Nucleus accumbens (tissue), 56 donors: ENCODE data around the gene MUC15.
"Not testable (repeated sequence)": the region's sequence is repeated elsewhere in the genome, so short reads cannot be mapped to it uniquely, and the experiment has no call there.

Experiments
- DNase-seq, 56 donors: peaks; one replicate each; lab custom pipeline; 2025; lab: John Stamatoyannopoulos, UW

MUC15 gene, protein sequence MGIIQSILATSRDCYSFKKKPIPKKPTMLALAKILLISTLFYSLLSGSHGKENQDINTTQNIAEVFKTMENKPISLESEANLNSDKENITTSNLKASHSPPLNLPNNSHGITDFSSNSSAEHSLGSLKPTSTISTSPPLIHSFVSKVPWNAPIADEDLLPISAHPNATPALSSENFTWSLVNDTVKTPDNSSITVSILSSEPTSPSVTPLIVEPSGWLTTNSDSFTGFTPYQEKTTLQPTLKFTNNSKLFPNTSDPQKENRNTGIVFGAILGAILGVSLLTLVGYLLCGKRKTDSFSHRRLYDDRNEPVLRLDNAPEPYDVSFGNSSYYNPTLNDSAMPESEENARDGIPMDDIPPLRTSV

DNA sequence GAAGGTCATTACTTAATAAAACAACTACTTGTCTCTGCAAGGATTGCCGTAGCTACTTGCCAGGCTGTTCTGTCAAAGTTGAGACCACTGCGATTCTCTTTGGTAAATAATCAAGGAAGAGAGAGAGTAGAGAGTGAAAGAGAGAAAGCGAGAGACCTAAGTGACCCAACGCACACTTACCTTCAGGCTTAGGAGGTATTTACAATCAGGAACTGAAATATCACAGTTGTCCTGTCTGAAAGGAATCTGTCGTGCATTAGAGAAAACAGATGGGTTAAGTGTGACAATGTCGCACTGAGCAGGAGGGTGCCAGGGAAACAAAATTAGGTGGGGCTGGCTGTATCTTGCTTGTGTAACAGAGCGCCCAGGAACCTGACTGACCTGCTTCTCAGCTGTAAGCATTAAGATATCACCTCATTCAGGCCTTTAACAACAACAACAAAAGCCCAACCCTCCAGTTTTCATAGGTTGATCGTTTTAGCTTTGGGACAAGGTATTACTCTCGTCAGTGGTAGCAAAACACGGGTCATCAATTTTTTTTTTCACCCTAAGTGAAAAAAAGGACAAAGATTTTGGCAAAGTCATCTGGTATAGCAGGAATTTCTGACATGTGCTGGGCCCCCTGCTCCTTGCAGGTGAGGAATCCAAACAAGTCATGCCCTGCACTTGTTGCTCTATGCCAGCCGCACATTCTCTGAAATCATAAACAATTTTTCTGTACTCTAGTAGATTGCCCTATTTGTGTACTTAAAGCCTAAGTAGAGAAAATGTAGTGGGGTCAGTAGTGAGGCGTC is at the start of gene MUC15:
Gene MUC15 (minus strand): TSS at position 403 of the 794 bp plus-strand sequence. CDS start 5,169 bp downstream, outside the sequence.
- DNase-seq = no peak

DNA sequence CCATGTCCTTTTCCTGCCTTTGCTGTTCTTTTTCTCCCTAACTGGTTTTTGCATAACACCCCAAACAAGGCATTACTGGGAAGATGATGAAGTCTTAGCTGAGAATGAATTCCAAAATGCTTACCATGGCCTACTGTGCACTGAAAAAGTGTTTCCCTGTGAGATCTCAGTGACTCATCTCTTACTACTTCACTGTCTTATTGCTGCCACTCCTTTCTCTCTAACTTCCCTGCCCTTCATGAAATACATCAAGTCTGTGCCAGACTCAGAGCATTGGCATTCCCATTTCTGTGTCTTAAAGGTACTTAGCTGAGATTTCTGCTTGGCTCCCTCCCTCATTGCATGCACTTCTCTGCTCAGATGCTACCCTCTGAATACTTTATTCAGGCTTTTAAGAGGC is 49.1 kb upstream of the MUC15 start:
- DNase-seq = peak in 2 of 56 donors; percentile 10 to 15

DNA sequence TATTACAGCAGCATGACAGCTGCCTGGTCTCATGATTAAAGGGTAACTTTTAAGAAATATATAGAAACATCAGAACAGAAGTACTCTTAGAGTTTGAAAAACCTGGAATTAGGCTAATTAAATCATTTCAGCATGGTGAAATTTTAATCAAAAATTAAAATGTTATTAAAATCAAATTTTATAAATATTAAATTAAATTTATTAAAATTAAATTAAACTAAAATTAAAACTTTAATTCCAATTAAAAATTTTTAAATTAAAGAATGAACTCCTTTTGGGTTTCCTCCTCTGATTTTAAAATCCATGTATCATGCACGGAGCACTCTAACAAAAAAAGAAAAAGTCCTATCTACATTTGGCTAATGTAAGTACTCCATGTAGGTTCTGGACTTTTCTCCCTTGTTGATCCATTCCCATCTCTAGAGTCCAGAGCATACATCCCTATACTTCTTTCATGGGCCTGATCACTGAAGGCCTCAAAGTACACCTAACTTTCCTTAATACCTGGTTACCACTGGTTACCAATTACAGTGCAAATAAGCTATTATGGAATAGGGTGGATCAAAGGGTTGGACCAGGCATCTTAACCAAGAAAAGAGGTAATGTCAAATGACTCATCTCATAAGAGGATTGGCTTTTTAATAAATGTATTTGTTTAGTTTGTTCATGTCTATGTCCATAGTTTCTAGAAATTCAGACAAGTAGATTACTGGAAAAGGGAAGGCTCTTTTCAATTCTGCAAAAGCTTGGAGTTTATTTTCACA is 48.4 kb upstream of the MUC15 start:
- no peak for DNase-seq

DNA sequence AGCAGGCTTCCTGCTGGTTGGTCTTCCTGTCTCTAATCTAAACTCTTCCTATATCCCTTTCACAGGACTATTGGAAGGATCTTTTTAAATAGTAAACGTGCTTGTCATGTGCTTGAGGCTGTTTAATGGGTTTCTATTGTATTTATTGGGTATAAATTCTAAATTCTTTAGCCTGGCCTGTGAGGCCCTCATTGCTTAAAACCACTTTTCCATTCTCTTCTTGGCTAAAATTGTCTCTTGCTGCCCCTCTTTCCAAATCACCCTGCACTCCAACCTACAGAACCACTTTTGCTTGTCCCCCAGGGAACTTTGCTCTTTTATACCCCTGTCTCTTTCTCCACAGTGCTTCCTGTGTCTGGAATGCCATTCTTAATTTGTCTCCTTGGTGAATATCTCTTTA is 46.4 kb upstream of the MUC15 start:
- DNase-seq = no peak

DNA sequence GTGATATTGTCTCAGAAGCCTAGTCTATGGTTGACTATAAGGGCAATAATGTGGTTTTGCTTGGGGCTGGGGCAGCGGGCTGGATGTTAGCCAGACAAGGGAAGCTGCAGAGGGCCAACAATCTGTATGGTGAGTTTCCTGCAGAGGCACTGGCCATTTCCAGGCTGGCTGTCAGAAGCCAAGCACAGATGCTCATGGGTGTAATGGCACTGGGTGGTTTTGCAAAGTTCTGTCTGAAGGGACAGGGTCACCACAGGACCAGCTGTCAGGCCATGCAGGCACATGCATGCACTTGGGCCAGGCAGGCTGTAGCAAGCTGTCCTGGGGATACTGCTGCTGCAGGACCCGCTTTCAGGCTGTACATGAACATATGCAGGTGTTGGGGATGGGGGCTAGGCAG is 41.7 kb upstream of the MUC15 start:
- no peak for DNase-seq

DNA sequence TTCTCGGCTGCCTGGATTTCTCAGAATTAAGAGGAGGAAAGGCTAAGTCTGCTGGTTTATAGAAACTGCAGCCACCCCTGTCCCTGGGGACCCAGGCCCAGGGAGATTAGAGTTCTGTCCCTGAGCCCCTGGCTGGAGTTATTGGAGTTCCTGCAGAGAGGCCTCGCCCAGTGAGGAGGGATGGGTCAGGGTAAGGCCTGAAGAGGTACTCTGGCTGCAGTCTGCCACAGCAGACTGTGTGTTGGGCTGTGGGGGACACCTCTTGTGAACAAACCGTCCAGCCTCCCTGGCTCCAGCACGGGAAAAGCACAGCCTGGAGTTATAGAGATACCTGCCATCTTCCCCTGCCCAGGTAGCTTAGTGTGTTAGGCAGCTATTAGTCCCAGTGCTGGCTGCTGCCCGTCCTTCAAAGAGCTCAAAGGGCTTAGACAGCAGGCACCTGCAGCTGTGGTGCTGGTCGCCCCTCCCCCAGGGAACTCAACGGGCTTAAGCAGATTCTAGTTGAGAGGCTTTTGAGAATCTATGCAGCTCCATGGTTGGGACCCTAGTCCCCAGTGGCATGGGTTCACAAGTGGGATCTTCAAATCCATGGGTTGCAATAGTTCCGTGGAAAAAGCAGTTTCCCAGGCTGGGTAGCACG is 36.6 kb upstream of the MUC15 start:
- no peak for DNase-seq

DNA sequence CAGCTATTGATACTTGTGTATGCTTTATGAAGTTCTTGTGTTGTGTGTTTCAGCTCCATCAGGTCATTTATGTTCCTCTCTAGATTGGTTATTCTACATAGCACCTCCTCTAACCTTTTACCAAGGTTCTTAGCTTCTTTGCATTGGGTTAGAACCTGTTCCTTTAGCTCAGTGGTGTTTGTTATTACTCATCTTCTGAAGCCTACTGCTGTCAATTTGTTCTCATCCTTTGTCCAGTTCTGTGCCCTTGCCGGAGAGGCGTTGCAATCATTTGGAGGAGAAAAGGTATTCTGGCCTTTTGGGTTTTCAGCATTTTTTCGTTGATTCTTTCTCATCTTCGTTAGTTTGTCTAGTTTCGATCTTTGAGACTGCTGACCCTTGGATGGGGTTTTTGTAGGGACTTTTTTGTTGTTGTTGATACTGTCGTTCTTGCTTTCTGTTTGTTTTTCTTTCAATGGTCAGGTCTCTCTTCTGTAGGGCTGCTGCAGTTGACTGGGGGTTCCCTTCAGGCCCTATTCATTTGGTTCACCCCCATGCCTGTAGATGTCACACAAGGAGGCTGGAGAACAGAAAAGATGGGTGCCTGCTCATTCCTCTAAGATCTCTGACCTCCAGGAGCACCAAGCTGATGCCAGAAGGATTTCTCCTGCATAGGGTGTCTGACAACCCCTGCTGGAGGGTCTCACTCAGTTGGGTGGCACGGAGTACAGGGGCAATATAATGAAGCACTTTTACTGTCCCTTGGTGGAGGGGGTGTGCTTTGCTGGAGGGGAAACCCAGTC is 35.9 kb upstream of the MUC15 start:
- DNase-seq = no peak

DNA sequence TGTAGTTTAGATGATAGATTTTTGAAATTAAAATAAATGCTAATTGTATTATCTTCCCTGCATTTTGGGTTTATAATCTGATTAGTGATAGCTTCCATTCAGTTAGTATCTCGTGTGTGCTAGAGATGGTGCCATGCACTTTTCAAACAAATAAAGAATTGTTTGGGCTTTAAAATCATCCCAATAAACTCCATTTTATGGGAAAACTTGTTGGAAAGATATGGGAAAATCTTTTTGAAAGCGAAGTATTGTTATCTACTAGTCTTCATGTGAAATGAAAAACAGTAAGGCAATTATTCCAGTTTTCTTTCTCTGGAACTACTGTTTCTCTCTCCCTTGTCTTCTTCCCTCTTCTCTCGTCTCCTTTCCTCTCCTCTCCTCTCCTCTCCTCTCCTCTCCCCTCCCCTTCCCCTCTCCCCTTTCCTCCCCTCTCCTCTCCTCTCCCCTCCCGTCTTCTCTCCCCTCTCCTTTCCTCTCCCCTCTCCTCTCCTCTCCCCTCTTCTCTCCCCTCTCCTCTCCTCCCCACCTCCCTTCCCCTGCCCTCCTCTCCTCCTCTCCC is 27.9 kb upstream of the MUC15 start:
- DNase-seq = no peak

DNA sequence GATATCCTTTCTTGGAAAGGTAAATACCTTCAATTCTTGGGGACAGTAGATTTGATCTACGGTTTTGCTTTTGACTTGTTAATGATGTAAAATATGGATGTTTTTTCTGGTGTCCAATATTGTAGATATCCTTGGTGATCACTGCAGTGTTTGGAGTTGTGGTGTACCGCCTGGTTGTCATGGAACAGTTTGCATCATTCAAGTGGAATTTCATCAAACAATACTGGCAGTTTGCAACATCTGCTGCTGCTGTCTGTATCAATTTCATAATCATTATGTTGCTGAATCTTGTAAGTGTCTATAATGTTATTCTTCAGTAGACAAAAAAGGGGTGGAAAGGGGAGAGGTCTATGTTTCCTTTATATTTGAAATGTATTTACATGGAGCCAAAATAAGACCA is 27.4 kb upstream of the MUC15 start:
- no peak for DNase-seq

DNA sequence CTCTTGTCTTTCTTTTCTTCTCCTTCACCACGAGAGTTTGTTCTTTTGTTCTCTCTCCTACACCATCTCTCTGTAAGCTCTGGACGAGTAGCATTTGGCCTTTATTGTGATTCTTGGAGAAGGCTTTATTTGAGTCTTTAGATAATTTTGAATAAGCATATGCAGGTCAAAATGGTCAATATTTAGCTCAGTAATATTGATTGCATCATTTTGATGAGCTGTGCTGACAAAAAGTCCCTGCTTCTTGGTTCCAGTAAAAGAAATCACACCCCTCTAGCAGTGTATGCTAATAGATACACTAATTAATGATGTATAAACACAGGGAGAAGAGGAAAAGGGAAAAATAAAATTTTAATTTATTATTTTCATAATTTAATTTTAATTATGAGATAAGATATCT is 25.8 kb upstream of the MUC15 start:
- DNase-seq = no peak

DNA sequence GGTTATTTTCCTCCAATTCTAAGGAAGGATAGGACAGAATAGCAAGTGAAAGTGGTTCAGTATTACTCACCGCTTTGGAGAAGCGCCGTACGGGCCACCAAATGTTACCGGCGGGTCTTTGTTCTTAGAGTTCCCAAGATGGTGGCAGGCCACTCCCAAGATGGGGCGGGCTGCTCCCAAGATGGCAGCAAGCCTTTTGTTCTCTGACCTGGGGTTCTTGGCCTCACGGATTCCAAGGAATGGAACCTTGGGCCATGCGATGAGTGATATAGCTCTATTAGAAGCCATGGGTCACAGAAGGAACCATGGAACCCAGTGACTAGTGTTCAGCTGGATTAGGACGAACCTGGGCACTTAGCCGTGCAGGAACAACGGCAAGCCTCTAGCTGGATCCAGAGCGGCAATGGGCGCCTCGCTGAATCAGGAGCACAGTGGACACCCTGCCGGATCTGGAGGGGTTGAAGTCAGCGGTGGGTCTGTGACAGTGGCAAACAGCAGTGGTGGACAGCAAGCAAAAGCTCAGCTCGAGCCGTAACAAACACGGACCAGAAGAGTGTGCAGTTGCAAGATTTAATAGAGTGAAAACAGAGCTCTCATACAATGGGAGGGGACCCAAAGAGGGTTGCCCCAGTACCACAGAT is 25.1 kb upstream of the MUC15 start:
- DNase-seq = not testable (repeated sequence)

DNA sequence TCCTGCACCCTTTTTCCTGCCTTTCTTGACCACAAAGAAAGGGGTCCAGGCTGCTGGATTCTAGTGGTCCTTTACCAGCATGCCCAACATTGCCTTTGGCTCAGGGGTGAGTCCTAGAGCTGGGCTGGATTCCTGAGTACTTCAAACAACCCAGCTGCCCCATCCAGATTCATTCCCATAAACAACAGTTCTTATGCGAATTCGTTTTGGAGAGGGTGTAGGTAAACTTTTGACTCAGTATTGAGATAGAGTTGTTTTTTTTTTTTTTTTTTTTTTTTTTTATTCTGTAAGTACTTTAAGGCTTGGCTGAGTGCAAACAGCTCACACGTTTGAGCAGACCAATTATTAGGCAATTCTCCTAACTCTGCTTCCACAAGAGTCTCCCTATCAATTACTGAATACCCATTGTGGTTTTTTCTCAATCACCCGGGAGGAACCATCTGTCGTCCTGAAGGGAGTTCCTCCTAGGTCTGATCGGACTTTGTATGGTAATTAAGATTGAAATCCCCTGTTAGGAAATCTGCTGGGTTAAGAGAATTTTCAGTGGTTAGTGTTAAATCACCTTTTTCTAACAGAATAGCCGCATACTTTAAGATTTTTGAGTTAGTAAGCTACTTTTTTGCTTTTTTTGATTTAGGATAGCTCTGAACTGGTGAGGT is 23.3 kb upstream of the MUC15 start:
- not testable (repeated sequence) for DNase-seq

DNA sequence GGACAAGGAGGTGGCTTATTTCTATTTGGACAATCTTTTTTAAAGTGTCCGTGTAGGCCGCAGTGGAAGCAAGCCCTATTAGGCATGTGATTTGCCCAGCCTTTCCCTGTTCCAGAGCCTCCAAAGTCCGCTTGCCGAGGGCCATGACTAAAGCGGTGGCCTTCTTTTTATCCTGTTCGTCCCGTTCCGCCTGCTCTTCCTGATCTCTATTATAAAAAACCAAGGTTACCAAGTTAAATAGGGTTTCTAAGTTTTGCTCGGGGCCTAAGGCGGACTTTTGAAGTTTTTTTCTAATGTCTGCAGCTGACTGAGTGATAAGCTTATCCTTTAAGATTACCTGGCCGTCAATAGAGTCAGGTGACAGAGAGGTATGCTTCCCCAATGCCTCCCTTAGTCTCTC is 21.6 kb upstream of the MUC15 start:
- no peak for DNase-seq

DNA sequence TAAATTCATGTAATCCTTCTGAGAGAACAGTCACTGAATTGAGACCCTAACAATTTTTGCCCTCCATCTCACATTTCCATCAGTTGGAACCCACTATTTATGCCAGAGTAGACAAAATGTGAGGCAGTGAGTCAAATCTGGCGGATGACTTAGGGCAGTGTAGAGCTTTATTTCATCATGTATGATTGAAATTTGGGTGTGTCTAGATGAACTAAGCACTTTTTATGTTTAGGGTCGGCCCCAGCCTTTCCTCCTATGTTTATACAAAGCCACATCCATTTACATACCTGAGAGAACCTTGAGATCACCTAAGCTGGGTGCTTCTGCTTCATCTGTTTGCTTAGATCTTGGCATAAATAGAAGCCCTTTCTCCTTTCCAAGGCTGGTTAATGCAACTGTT is 15.0 kb upstream of the MUC15 start:
- no peak for DNase-seq

DNA sequence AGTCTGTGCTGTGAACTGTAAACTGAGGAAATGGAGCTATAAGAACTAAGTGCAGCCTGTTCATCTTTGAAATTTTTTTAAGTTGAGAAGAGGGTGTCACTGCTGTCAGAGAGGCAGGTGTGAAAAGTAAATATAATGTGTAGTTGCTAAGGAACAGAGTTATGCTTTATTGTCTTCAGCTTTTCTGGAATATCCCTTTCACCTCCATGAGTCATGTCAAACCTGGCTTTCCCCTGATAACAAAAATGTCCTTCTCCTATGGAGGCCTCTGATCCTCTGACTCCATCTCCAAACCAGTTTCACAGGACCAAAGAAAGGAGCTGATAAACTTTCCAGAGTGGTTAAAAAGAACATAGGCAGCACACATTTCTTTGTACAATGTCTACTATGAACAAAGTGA is 12.8 kb upstream of the MUC15 start:
- DNase-seq = no peak

DNA sequence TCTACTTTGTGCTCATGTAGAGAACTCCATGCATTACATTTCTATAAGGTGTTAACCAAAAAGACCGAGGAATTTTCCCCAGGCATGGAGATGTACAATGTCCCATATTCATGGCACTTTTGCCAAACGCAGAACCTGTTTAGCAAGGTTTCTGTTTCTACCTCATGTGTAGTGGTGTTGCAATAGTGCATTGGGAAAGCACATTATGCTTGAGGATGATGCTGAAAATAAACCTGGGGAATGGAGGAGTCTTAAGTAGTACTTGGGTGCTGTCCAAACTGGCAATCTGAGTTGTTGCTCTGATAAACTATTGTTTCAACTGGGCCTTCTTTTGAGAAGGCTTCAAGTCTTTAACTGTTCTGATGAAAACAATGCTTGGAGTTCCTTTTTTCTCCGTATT is 11.5 kb upstream of the MUC15 start:
- DNase-seq = no peak

DNA sequence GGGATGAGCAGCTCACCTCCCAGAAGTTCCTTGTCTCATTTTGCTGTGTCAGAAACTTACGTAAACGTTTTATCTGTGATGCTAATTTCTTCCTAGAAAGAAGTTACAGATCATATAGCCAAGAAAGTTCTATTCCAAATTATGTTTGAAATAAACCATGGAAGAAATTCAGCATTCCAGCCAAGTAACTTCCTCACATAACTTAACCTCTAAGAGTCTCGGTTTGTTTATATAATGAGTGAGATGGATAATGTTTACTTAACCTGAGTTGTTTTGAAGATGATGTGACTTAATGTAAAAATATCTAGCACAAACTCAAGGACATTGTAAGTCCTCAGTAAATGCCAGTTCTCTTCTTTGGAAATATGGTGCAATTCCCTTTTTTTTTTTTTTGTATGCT is 8.9 kb upstream of the MUC15 start:
- no peak for DNase-seq

DNA sequence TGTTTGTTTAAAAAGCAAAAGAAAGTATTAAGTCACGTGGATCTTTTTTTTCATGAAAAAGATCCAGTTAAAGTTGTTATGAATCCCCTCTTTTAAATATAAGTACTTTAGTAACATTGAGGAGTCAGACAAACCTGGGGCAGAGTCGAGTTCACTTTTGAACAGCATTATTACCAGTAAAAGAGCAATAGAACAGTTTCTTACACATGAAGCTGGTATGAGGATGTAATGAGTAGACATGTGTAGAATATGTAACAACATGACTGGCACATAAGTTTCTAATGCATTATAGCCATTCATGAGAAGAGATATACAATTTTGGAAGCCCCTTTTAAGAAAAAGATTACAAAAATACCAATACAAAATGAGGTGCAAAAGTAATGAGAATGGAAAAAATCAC is 7.6 kb upstream of the MUC15 start:
- DNase-seq = no peak
